Cardiac fibroblast (primary cell): Measurements from ENCODE around the gene GBX2.

ENCODE experiments used
- DNase-seq, 2 donors: peaks; one replicate each; pipeline versions ENCODE4 v3.0.0 to v3.0.0-alpha.2; 2010; ENCODE audit warnings: low read depth in 2 of 2
- H3K4me3 ChIP-seq, 2 donors: replicated peaks in 1 of 2; 1 replicate in 1 of 2; 2 replicates in 1 of 2; pipeline ENCODE4 v1.5.1; 2011; ENCODE audit warnings: low read depth in 2 of 2, low read length in 2 of 2, mild to moderate bottlenecking in 2 of 2, moderate library complexity in 1 of 2
- TF ChIP-seq, protein P1 (sequence below): IDR thresholded peaks from one replicate; pipeline ENCODE4 v1.5.1; 2011; ENCODE audit warnings: low read depth, mild to moderate bottlenecking, low read length, inconsistent platforms

GBX2 gene

GRCh38 chr2:236190674-236191073 is 22.5 kb upstream of the GBX2 start:
- TF ChIP-seq, protein P1, sequence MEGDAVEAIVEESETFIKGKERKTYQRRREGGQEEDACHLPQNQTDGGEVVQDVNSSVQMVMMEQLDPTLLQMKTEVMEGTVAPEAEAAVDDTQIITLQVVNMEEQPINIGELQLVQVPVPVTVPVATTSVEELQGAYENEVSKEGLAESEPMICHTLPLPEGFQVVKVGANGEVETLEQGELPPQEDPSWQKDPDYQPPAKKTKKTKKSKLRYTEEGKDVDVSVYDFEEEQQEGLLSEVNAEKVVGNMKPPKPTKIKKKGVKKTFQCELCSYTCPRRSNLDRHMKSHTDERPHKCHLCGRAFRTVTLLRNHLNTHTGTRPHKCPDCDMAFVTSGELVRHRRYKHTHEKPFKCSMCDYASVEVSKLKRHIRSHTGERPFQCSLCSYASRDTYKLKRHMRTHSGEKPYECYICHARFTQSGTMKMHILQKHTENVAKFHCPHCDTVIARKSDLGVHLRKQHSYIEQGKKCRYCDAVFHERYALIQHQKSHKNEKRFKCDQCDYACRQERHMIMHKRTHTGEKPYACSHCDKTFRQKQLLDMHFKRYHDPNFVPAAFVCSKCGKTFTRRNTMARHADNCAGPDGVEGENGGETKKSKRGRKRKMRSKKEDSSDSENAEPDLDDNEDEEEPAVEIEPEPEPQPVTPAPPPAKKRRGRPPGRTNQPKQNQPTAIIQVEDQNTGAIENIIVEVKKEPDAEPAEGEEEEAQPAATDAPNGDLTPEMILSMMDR = no peak
- no peak for DNase-seq
- no peak overlapping the region for H3K4me3 ChIP-seq

DNA sequence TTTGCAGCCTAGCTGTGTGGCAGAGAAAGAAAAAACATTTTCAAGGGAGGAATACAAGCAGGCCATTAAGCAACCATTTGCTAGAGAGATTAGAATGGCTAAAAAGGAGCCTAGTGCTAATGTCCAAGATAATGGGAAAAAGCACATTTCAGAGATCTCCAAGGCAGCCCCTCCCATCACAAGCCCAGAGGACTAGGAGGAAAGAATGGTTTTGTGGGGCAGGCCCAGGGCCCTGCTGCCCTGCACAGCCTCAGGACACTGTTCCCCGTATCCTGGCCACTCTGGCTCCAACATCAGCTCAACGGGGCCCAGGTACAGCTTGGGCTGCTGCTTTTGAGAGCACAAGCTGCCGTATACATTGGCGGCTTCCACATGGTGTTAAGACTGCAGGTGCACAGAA is 16.5 kb upstream of the GBX2 start:
- TF ChIP-seq, protein P1 = no peak
- DNase-seq = no peak
- H3K4me3 ChIP-seq = no peak overlapping the region

- TF ChIP-seq, protein P1 = peak; percentile 74
- peak; percentile 81 to 84 for DNase-seq
- no peak overlapping the region for H3K4me3 ChIP-seq
Observed at GRCh38 chr2:236180831-236181453, 12.8 kb upstream of the GBX2 start.

- H3K4me3 ChIP-seq = peak overlapping the region; percentile 21 to 53
- peak; percentile 53 to 61 for DNase-seq
- TF ChIP-seq, protein P1 = no peak
Observed at GRCh38 chr2:236180076-236180816, 12.1 kb upstream of the GBX2 start.

DNA sequence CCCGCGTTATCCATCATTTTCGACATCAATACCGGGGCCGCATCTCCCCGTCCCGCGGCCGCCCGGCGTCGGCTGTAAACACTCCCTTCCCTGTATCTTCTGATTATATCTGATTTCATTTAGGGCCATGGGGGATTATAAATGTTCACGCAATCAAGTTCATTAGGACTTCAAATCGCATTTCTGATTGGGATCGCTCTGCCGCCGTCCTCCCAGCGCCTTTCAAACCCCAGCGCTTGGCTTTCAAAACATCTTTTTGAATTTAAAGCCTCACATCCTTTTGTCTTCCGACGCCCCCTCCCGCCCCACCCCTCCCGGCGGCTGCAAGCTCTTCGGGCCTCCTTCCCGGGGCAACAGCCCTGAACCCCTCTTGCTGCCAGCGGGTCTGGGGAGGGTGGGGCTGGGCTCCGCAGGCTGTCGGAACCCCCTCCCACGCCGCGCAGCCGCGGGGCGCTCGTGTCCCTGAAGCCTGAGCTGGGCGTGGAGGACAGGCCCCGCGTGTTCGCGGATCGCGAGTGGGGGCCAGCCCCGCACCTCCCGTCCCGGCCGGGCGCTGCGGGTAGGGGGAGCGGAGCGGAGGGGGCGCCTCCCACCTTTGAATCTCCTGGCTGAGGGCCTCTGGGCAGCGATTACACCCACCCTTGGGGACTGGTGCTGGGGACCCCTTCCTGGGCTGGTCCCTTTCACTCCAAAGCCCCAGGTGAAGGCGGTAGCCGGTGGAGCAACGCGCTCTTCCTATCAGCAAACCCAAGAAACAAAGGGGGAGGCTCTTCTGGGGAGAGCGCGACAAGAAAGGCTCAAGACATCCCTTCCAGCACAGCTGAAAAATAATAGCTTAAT is 11.3 kb upstream of the GBX2 start:
- TF ChIP-seq, protein P1 = no peak
- DNase-seq = no peak
- peak overlapping the region; percentile 21 to 53 for H3K4me3 ChIP-seq

DNA sequence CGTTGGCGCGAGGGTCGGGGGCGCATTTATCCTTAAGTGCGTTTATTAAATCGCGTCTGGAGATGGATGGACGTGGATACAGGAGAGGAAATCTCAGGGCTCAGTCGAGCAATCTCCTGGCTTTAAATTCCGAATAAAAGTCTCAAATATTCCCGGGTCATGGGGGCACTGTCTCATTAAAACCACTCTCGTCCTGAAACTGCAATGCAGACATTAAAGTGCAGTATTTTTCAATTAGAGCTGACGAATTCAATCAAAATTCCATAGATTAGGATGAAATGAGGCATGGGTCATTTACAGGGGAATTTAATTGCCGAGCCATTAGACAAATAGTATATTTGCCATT is 10.7 kb upstream of the GBX2 start:
- TF ChIP-seq, protein P1 = no peak
- no peak for DNase-seq
- H3K4me3 ChIP-seq = peak overlapping the region; percentile 46 to 53
